Activated CD8-positive, alpha-beta T cell treated with anti-CD3 and anti-CD28 coated beads for 36 hours (primary cell): ENCODE data around the gene KNDC1. TPM values are rescaled to one million over a fixed set of nuclear protein-coding genes. Genes with fewer than 3 reads are reported as not detected.

Source experiments
- ATAC-seq: fragments of 200-7000 bp; cut with Tn5 transposase; one replicate; pipeline ENCODE4 v1.10.0; 2021; ENCODE audit warnings: mild to moderate bottlenecking, moderate library complexity
- CTCF ChIA-PET: fragments of 350-600 bp; sonication (Branson Sonifier 250); formaldehyde crosslinking; loops from one replicate; lab custom pipeline; 2021; ENCODE audit warnings: antibody characterized with exemption; lab: Charles Lee
- POLR2A ChIA-PET: fragments of 350-600 bp; sonication (Branson Sonifier 250); formaldehyde crosslinking; loops from one replicate; lab custom pipeline; 2021; ENCODE audit warnings: antibody characterized with exemption; lab: Charles Lee
- DNase-seq: peaks from one replicate; pipeline ENCODE4 v3.0.0-alpha.2; 2020
- H3K27ac Mint-ChIP-seq: one replicate; pipeline ENCODE4 v1.8.0; 2021; ENCODE audit warnings: mild to moderate bottlenecking, mixed read lengths
- H3K27me3 Mint-ChIP-seq: one replicate; pipeline ENCODE4 v1.8.0; 2021; ENCODE audit warnings: mixed read lengths
- H3K36me3 Mint-ChIP-seq: one replicate; pipeline ENCODE4 v1.8.0; 2021; ENCODE audit warnings: low read depth, mixed read lengths
- H3K4me1 Mint-ChIP-seq: one replicate; pipeline ENCODE4 v1.8.0; 2021; ENCODE audit warnings: low read depth, mixed read lengths
- H3K4me3 Mint-ChIP-seq: one replicate; pipeline ENCODE4 v1.8.0; 2021; ENCODE audit warnings: mild to moderate bottlenecking, moderate library complexity, mixed read lengths
- H3K9me3 Mint-ChIP-seq: one replicate; pipeline ENCODE4 v1.8.0; 2021; ENCODE audit warnings: mixed read lengths
- intact Hi-C: fragments of 100-400 bp; cut with micrococcal nuclease; formaldehyde crosslinking; loops from one replicate; pipeline ENCODE4 v1.10.0; 2022
- total RNA-seq, 2 experiments: library from RNA; stranded (reverse); gene quantifications; one replicate each; pipeline ENCODE4 v1.2.3, GENCODE V29; 2021
- TF ChIP-seq, protein P1 (sequence below): fragments of 200-600 bp; IDR thresholded peaks from one replicate; pipeline ENCODE4 v1.8.0; 2022; ENCODE audit warnings: antibody characterized with exemption, mild to moderate bottlenecking

The KNDC1 gene
- total RNA-seq, 2 experiments from 2014 or later, result not detected

DNA sequence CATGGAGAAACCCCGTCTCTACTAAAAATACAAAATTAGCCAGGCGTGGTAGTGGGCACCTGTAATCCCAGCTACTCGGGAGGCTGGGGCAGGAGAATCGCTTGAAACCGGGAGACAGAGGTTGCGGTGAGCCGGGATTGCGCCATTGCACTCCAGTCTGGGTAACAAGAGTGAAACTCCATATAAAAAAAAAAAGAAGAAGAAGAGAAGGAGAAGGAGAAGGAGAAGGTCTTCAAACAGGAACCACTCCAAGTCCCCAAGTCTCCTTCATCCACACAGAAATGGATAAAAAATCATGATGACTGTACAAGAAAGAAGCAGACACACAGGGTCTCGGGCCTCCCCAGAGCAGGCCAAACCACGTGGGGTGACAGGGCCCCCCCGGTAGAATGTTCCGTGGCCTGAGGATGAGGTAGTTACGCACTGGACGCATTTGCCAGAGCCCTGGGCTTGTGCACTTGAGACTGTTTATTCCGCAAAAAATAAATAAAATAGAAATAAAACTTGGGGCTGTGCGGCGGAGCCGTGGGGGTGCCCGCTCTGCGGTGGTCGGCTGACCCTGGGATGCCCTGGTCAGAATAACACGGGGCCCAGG is 93.4 kb downstream of the KNDC1 start:
- DNase-seq (no peak), ATAC-seq (no peak)
- H3K27me3 Mint-ChIP-seq, result no peaks in the 10 kb centered on the region
- CTCF ChIA-PET, result no interaction called here
- POLR2A ChIA-PET, result no interaction called here
- intact Hi-C loops, result no loop called here
- H3K27ac Mint-ChIP-seq, result no peak overlapping the region
- no peaks in the 10 kb centered on the region for H3K9me3 Mint-ChIP-seq
- H3K4me3 Mint-ChIP-seq, result no peak overlapping the region
- H3K4me1 Mint-ChIP-seq, result peaks cover 17% of the 10 kb centered on the region
- H3K36me3 Mint-ChIP-seq, result no peaks in the 10 kb centered on the region
- TF ChIP-seq, protein P1, sequence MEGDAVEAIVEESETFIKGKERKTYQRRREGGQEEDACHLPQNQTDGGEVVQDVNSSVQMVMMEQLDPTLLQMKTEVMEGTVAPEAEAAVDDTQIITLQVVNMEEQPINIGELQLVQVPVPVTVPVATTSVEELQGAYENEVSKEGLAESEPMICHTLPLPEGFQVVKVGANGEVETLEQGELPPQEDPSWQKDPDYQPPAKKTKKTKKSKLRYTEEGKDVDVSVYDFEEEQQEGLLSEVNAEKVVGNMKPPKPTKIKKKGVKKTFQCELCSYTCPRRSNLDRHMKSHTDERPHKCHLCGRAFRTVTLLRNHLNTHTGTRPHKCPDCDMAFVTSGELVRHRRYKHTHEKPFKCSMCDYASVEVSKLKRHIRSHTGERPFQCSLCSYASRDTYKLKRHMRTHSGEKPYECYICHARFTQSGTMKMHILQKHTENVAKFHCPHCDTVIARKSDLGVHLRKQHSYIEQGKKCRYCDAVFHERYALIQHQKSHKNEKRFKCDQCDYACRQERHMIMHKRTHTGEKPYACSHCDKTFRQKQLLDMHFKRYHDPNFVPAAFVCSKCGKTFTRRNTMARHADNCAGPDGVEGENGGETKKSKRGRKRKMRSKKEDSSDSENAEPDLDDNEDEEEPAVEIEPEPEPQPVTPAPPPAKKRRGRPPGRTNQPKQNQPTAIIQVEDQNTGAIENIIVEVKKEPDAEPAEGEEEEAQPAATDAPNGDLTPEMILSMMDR, result no peak

DNA sequence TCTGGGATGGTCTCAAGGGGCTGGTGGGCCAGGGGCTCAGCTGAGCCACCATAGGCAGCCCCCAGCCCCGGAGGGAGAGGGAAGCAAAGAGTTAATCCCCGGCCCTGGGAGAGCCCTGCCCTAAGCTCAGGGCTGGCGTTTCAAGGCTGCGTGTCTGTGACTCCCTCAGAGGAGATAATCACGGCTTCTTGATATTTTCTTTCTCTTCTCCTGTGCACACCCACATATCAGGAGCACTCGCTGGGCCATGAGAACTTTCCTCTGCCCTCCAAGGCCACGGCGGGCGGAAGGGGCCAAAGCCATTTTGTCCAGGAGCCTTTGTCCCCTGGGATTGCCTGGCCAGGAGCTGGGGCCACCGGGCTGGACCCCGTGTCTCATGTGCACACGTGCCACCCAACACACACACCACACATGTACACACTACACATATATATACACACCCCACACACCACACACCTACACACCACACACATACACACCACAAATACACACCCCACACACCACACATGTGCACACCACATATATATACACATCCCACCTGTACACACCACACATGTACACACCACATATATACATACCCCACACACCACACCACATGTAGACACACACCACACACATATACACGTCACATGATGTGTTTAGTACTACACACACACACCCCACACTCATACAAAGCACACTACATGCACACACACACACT is 94.6 kb downstream of the KNDC1 start:
- H3K27me3 Mint-ChIP-seq, result peaks cover 2% of the 10 kb centered on the region
- POLR2A ChIA-PET, result no interaction called here
- intact Hi-C loops, result no loop called here
- no peaks in the 10 kb centered on the region for H3K9me3 Mint-ChIP-seq
- ATAC-seq, result no peak
- peaks cover 25% of the 10 kb centered on the region for H3K4me1 Mint-ChIP-seq
- CTCF ChIA-PET, result no interaction called here
- no peak for DNase-seq
- H3K27ac Mint-ChIP-seq, result no peak overlapping the region
- H3K4me3 Mint-ChIP-seq, result no peak overlapping the region
- TF ChIP-seq, protein P1, result no peak
- H3K36me3 Mint-ChIP-seq, result no peaks in the 10 kb centered on the region

DNA sequence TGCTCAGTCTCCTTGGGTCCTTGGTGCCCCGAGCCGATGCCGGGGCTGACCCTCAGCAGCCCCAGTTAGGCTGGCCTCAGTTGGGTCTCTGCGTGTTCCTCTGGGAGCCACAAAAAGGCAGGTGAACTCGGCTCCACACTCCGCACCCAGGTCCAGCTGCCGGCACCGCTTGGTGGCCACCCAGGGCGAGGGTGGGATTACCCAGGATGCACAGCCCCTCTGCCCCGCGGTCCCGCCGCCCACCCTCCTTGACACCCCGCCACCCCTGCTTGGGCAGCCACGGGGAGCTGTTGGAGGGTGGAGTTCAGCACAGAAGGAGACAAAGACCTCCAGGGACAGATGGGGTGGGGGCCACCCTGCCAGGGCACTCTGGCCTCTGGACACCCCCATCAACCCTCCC is 95.3 kb downstream of the KNDC1 start:
- TF ChIP-seq, protein P1, result no peak
- Mint-ChIP-seq H3K27ac (no peak overlapping the region), H3K36me3 (no peaks in the 10 kb centered on the region), H3K9me3 (no peaks in the 10 kb centered on the region), H3K27me3 (peaks cover 2% of the 10 kb centered on the region), H3K4me1 (peaks cover 32% of the 10 kb centered on the region), H3K4me3 (no peak overlapping the region)
- intact Hi-C loops, result no loop called here
- ChIA-PET POLR2A (interaction anchor here (0.5 kb wide), 1 partner anchor 28 kb away, joined by 3 read pairs; no protein-coding TSS in a partner anchor), CTCF (no interaction called here)
- ATAC-seq (no peak), DNase-seq (no peak)

DNA sequence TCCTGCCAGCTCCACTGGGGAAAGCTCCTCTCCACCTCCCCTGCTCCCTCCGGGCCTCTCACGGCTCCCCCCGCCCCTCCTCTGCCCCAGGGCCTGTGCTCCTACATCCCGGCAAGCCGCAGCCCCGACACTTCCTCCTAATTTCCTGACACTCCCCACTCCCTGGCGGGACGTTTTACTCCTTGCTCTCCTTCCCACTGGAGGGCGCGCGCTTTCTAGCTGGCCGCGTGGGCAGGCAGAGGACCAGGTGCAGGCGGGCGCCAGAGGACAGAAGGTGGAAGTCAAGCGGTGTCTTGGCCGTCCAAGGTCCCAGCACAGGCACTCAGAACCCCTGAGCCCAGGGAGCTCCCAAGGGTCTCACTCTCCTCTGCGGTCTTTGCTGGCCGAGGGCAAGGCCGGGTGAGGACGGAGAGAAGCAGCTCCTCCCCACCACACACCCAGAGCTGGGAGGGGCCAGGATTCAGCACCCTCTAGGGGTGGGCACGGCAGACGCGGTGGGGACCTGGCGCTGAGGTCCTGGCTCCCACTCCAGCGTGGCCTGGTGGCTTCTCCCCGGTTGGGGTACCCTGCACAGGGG is 97.6 kb downstream of the KNDC1 start:
- peak overlapping the region; percentile 61 for H3K4me3 Mint-ChIP-seq
- H3K27ac Mint-ChIP-seq, result peak overlapping the region; percentile 86
- ATAC-seq (peak; percentile 6), DNase-seq (peak; percentile 44)
- peaks cover 46% of the 10 kb centered on the region for H3K4me1 Mint-ChIP-seq
- H3K9me3 Mint-ChIP-seq, result no peaks in the 10 kb centered on the region
- H3K27me3 Mint-ChIP-seq, result peaks cover 2% of the 10 kb centered on the region
- TF ChIP-seq, protein P1, result peak; percentile 27
- intact Hi-C loops, result no loop called here
- peaks cover 2% of the 10 kb centered on the region for H3K36me3 Mint-ChIP-seq
- POLR2A ChIA-PET, result interaction anchor here (0.8 to 3.8 kb wide), 6 partner anchors 10 to 50 kb away, joined by 3 to 32 read pairs (median 4); partner anchors contain the start of gene ADAM8
- CTCF ChIA-PET, result interaction anchor here (0.8 to 3.5 kb wide), 7 partner anchors 18 to 114 kb away, joined by 3 to 28 read pairs (median 4); partner anchors contain the start of gene ADAM8
